ENCODE measurements around the gene NAA60.

The NAA60 gene

GRCh38 chr16:3458852-3459361 lies 15.4 kb downstream of the NAA60 start:
- no peaks in the 10 kb centered on the region for H3K9me3 ChIP-seq
- intact Hi-C loops (cut with DNase I; ENCODE audit: low total_unique reads) = loop anchor here (1.0 to 10.0 kb wide), 3 partner anchors 58 to 224 kb away; partner anchors contain the start of genes TIGD7, ZNF174, ZNF200 and ZNF75A
- peak overlapping the region; percentile 80 to 93 for H3K4me3 ChIP-seq
- peaks cover 0 to 48% (median 34%) of the 10 kb centered on the region in 4 donors for H3K4me1 ChIP-seq
- no peak for DNase-seq
- no peaks in the 10 kb centered on the region for H3K36me3 ChIP-seq
- peak overlapping the region; percentile 91 to 97 for H3K27ac ChIP-seq
- TF ChIP-seq, protein P1, sequence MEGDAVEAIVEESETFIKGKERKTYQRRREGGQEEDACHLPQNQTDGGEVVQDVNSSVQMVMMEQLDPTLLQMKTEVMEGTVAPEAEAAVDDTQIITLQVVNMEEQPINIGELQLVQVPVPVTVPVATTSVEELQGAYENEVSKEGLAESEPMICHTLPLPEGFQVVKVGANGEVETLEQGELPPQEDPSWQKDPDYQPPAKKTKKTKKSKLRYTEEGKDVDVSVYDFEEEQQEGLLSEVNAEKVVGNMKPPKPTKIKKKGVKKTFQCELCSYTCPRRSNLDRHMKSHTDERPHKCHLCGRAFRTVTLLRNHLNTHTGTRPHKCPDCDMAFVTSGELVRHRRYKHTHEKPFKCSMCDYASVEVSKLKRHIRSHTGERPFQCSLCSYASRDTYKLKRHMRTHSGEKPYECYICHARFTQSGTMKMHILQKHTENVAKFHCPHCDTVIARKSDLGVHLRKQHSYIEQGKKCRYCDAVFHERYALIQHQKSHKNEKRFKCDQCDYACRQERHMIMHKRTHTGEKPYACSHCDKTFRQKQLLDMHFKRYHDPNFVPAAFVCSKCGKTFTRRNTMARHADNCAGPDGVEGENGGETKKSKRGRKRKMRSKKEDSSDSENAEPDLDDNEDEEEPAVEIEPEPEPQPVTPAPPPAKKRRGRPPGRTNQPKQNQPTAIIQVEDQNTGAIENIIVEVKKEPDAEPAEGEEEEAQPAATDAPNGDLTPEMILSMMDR (IDR thresholded peaks at IDR 0.05) = no peak
- H3K27me3 ChIP-seq = no peaks in the 10 kb centered on the region

GRCh38 chr16:3459401-3460090 lies 16.1 kb downstream of the NAA60 start:
- peak overlapping the region; percentile 80 to 93 for H3K4me3 ChIP-seq
- no peaks in the 10 kb centered on the region for H3K9me3 ChIP-seq
- DNase-seq = no peak
- peak overlapping the region; percentile 91 to 97 for H3K27ac ChIP-seq
- peaks cover 0 to 55% (median 34%) of the 10 kb centered on the region in 4 donors for H3K4me1 ChIP-seq
- intact Hi-C loops (cut with DNase I; ENCODE audit: low total_unique reads) = loop anchor here (5.0 to 10.0 kb wide), 2 partner anchors 152 to 225 kb away; partner anchors contain the start of genes TIGD7, ZNF200 and ZNF75A
- TF ChIP-seq, protein P1 (IDR thresholded peaks at IDR 0.05) = no peak
- no peaks in the 10 kb centered on the region for H3K36me3 ChIP-seq
- H3K27me3 ChIP-seq = no peaks in the 10 kb centered on the region

DNA sequence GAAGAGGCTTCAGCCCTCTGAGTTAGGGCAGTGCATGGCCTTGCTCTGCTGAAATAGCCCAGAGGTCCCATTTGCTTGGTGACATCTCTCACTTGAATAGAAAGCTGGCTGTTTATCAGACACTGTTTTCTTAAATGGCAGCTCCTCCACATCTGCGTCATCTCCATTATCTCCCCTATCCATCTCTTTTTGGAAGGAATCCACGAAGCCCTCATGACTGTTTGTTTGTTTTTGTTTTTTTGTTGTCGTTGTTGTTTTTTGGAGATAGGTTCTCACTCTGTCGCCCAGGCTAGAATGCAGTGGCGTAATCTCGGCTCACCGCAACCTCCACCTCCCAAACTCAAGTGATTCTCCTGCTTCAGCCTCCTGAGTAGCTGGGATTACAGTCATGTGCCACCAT lies 16.6 kb downstream of the NAA60 start:
- intact Hi-C loops (cut with DNase I; ENCODE audit: low total_unique reads) = no loop called here
- TF ChIP-seq, protein P1 (IDR thresholded peaks at IDR 0.05) = no peak
- H3K4me1 ChIP-seq = peaks cover 0 to 55% (median 34%) of the 10 kb centered on the region in 4 donors
- no peak for DNase-seq
- H3K9me3 ChIP-seq = no peaks in the 10 kb centered on the region
- no peak overlapping the region for H3K4me3 ChIP-seq
- no peaks in the 10 kb centered on the region for H3K27me3 ChIP-seq
- no peak overlapping the region for H3K27ac ChIP-seq
- no peaks in the 10 kb centered on the region for H3K36me3 ChIP-seq

DNA sequence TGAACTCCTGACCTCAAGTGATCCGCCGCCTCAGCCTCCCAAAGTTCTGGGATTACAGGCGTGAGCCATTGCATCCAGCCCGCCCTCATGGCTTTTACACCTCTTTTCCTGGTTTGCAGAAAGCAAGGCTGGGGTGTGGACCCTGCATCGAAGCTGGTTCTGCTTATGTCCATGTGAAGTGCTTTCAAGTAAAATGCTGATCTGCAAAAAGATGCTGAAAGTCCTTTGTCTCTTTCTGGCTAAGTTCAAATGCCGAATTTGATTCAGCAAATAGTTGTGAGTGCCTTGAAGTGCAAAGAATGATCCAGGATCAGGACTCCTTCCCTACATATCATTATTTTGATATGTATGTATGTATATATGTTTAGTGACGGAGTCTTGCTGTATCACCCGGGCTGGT lies 17.1 kb downstream of the NAA60 start:
- Histone ChIP-seq H3K9me3 (no peaks in the 10 kb centered on the region), H3K4me3 (no peak overlapping the region), H3K4me1 (peaks cover 0 to 55% (median 34%) of the 10 kb centered on the region in 4 donors), H3K27ac (no peak overlapping the region), H3K27me3 (no peaks in the 10 kb centered on the region), H3K36me3 (peaks cover 0 to 4% (median 3%) of the 10 kb centered on the region in 3 donors)
- TF ChIP-seq, protein P1 (IDR thresholded peaks at IDR 0.05) = no peak
- intact Hi-C loops (cut with DNase I; ENCODE audit: low total_unique reads) = no loop called here
- DNase-seq = no peak

GRCh38 chr16:3461151-3461550 lies 17.7 kb downstream of the NAA60 start:
- Histone ChIP-seq H3K9me3 (no peaks in the 10 kb centered on the region), H3K27ac (no peak overlapping the region), H3K4me3 (no peak overlapping the region), H3K27me3 (no peaks in the 10 kb centered on the region), H3K36me3 (peaks cover 0 to 9% (median 9%) of the 10 kb centered on the region in 3 donors), H3K4me1 (peaks cover 0 to 55% (median 35%) of the 10 kb centered on the region in 4 donors)
- TF ChIP-seq, protein P1 (IDR thresholded peaks at IDR 0.05) = no peak
- intact Hi-C loops (cut with DNase I; ENCODE audit: low total_unique reads) = no loop called here
- no peak for DNase-seq

Measured in tibial artery (tissue), 4 donors.